GM19467 (cell line): Measurements from ENCODE around the gene NFYC.

Experiments used
- ATAC-seq: cut with Tn5 transposase; IDR thresholded peaks from one replicate; pipeline ENCODE4 v1.9.1; 2021; ENCODE audit warnings: mild to moderate bottlenecking, moderate library complexity; ENCODE audit not compliant: unreplicated experiment

NFYC gene

GRCh38 chr1:40691538-40692428 lies at the start of gene NFYC:
Gene NFYC (plus strand): TSS chr1:40691704. CDS start chr1:40738844, 47,140 bp downstream.
- ATAC-seq: peak; percentile 74

GRCh38 chr1:40645118-40645680 lies 46.3 kb upstream of the NFYC start:
- no peak for ATAC-seq

GRCh38 chr1:40646315-40646714 lies 45.2 kb upstream of the NFYC start:
- no peak for ATAC-seq

GRCh38 chr1:40648200-40648599 lies 43.3 kb upstream of the NFYC start:
- ATAC-seq: no peak

GRCh38 chr1:40648928-40649591 lies 42.4 kb upstream of the NFYC start:
- ATAC-seq: no peak

- no peak for ATAC-seq
Observed at GRCh38 chr1:40649592-40649930, 41.9 kb upstream of the NFYC start.

- ATAC-seq: no peak
Observed at GRCh38 chr1:40650075-40650474, 41.4 kb upstream of the NFYC start.

- ATAC-seq: no peak
Observed at GRCh38 chr1:40651138-40651857, 40.2 kb upstream of the NFYC start.

GRCh38 chr1:40652468-40652867 lies 39.0 kb upstream of the NFYC start:
- ATAC-seq: no peak

- ATAC-seq: no peak
Observed at GRCh38 chr1:40652979-40653378, 38.5 kb upstream of the NFYC start.

- ATAC-seq: no peak
Observed at GRCh38 chr1:40653851-40654537, 37.5 kb upstream of the NFYC start.

GRCh38 chr1:40657046-40657445 lies 34.5 kb upstream of the NFYC start:
- no peak for ATAC-seq

GRCh38 chr1:40658751-40659648 lies 32.5 kb upstream of the NFYC start:
- ATAC-seq: no peak

GRCh38 chr1:40659649-40659947 lies 31.9 kb upstream of the NFYC start:
- ATAC-seq: no peak

GRCh38 chr1:40661678-40662077 lies 29.8 kb upstream of the NFYC start:
- ATAC-seq: no peak

GRCh38 chr1:40662151-40662550 lies 29.4 kb upstream of the NFYC start:
- no peak for ATAC-seq

GRCh38 chr1:40662864-40663263 lies 28.6 kb upstream of the NFYC start:
- no peak for ATAC-seq

- ATAC-seq: no peak
Observed at GRCh38 chr1:40663324-40664166, 28.0 kb upstream of the NFYC start.

GRCh38 chr1:40664167-40664537 lies 27.4 kb upstream of the NFYC start:
- ATAC-seq: no peak
